Skeletal muscle tissue (tissue), 4 donors: ENCODE data around the gene SLC52A3. TPM values are rescaled to one million over a fixed set of nuclear protein-coding genes. Genes with fewer than 3 reads are reported as not detected.
"Not testable (repeated sequence)": the region's sequence is repeated elsewhere in the genome, so short reads cannot be mapped to it uniquely, and the experiment has no call there.

ENCODE experiments used
- H3K27ac ChIP-seq: one replicate; pipeline ENCODE4 v1.7.0; 2013; ENCODE audit warnings: mild to moderate bottlenecking, low read depth, low read length, inconsistent platforms
- H3K27me3 ChIP-seq, 3 donors: one replicate each; pipeline ENCODE4 v1.7.0; 2013; ENCODE audit warnings: low read length in 3 of 3; ENCODE audit not compliant: control insufficient read depth in 3 of 3, insufficient read depth in 3 of 3
- H3K36me3 ChIP-seq, 3 donors: one replicate each; pipeline ENCODE4 v1.7.0; 2013; ENCODE audit warnings: low read length in 3 of 3; ENCODE audit not compliant: control insufficient read depth in 3 of 3, insufficient read depth in 3 of 3
- H3K4me1 ChIP-seq, 3 donors: one replicate each; pipeline ENCODE4 v1.7.0; 2013; ENCODE audit warnings: low read length in 3 of 3, mild to moderate bottlenecking in 3 of 3; ENCODE audit not compliant: control insufficient read depth in 3 of 3, insufficient read depth in 3 of 3
- H3K4me3 ChIP-seq, 3 donors: one replicate each; pipeline ENCODE4 v1.7.0; 2013; ENCODE audit warnings: low read length in 3 of 3
- H3K9ac ChIP-seq, 3 donors: one replicate each; pipeline ENCODE4 v1.7.0; 2013; ENCODE audit warnings: low read length in 3 of 3, mild to moderate bottlenecking in 3 of 3, moderate library complexity in 2 of 3, low read depth in 1 of 3
- H3K9me3 ChIP-seq, 3 donors: one replicate each; pipeline ENCODE4 v1.7.0; 2013; ENCODE audit warnings: low read length in 3 of 3; ENCODE audit not compliant: control insufficient read depth in 3 of 3
- total RNA-seq: library from RNA; depleted of rRNA; stranded (reverse); fragments of >200 nt; gene quantifications from one replicate; pipeline ENCODE4 v1.2.3, GENCODE V29; 2014
- donor health status: Osteomylitis.

The SLC52A3 gene
- not detected for total RNA-seq

GRCh38 chr20:768426-768978 lies at the start of gene SLC52A3:
Gene SLC52A3, minus strand, starts transcription at chr20:768500. Its CDS starts 2,726 bp downstream, at chr20:765774.
- no peaks in the 10 kb centered on the region for H3K36me3 ChIP-seq
- H3K27me3 ChIP-seq: peaks cover 0 to 5% (median 3%) of the 10 kb centered on the region in 3 donors
- no peak within 1 kb of the TSS for H3K27ac ChIP-seq
- H3K4me1 ChIP-seq: peaks cover 0 to 6% (median 0%) of the 10 kb centered on the region in 3 donors
- H3K9me3 ChIP-seq: peaks cover 0 to 3% (median 0%) of the 10 kb centered on the region in 3 donors
- H3K4me3 ChIP-seq: peak within 1 kb of the TSS; percentile 14 to 41 (median 27)
- no peak within 1 kb of the TSS for H3K9ac ChIP-seq

GRCh38 chr20:815914-816606 lies 47.8 kb upstream of the SLC52A3 start:
- Histone ChIP-seq H3K4me3 (no peak overlapping the region), H3K9ac (no peak overlapping the region), H3K27ac (no peak overlapping the region), H3K36me3 (no peaks in the 10 kb centered on the region), H3K4me1 (peaks cover 0 to 13% (median 3%) of the 10 kb centered on the region in 3 donors), H3K9me3 (no peaks in the 10 kb centered on the region), H3K27me3 (peaks cover 6 to 16% (median 8%) of the 10 kb centered on the region in 3 donors)

- peaks cover 0 to 7% (median 0%) of the 10 kb centered on the region in 3 donors for H3K4me1 ChIP-seq
- H3K27me3 ChIP-seq: peaks cover 6 to 16% (median 10%) of the 10 kb centered on the region in 3 donors
- H3K9ac ChIP-seq: no peak overlapping the region
- no peak overlapping the region for H3K27ac ChIP-seq
- H3K4me3 ChIP-seq: no peak overlapping the region
- no peaks in the 10 kb centered on the region for H3K9me3 ChIP-seq
- no peaks in the 10 kb centered on the region for H3K36me3 ChIP-seq
Observed at GRCh38 chr20:815226-815625, 46.9 kb upstream of the SLC52A3 start.

- Histone ChIP-seq H3K9ac (no peak overlapping the region), H3K4me1 (no peaks in the 10 kb centered on the region), H3K27me3 (peaks cover 6 to 24% (median 13%) of the 10 kb centered on the region in 3 donors), H3K36me3 (no peaks in the 10 kb centered on the region), H3K9me3 (no peaks in the 10 kb centered on the region), H3K4me3 (no peak overlapping the region), H3K27ac (no peak overlapping the region)
Observed at GRCh38 chr20:813390-813789, 45.1 kb upstream of the SLC52A3 start.

- not testable (repeated sequence) for H3K9ac ChIP-seq, H3K9me3 ChIP-seq
- H3K27me3 ChIP-seq: peaks cover 6 to 24% (median 13%) of the 10 kb centered on the region in 3 donors
Observed at GRCh38 chr20:812435-812814, 44.1 kb upstream of the SLC52A3 start.

GRCh38 chr20:811776-812434 lies 43.6 kb upstream of the SLC52A3 start:
- not testable (repeated sequence) for H3K4me3 ChIP-seq, H3K9me3 ChIP-seq, H3K4me1 ChIP-seq, H3K36me3 ChIP-seq, H3K27ac ChIP-seq, H3K9ac ChIP-seq
- H3K27me3 ChIP-seq: peaks cover 6 to 24% (median 13%) of the 10 kb centered on the region in 3 donors

More at GRCh38 chr20:812435-812814, 44.1 kb upstream of the SLC52A3 start:
- H3K4me1 ChIP-seq, H3K36me3 ChIP-seq, H3K4me3 ChIP-seq, H3K27ac ChIP-seq: not testable (repeated sequence)

- no peak overlapping the region for H3K4me3 ChIP-seq
- H3K36me3 ChIP-seq: no peaks in the 10 kb centered on the region
- no peak overlapping the region for H3K9ac ChIP-seq
- no peaks in the 10 kb centered on the region for H3K4me1 ChIP-seq
- H3K9me3 ChIP-seq: peaks cover 0 to 5% (median 0%) of the 10 kb centered on the region in 3 donors
- peaks cover 0 to 13% (median 11%) of the 10 kb centered on the region in 3 donors for H3K27me3 ChIP-seq
- H3K27ac ChIP-seq: no peak overlapping the region
Observed at GRCh38 chr20:805713-806112, 37.4 kb upstream of the SLC52A3 start.

GRCh38 chr20:801678-802077 lies 33.4 kb upstream of the SLC52A3 start:
- Histone ChIP-seq H3K36me3 (no peaks in the 10 kb centered on the region), H3K27ac (no peak overlapping the region), H3K4me3 (no peak overlapping the region), H3K9ac (no peak overlapping the region), H3K4me1 (no peaks in the 10 kb centered on the region), H3K27me3 (peaks cover 0 to 9% (median 9%) of the 10 kb centered on the region in 3 donors), H3K9me3 (peaks cover 0 to 5% (median 0%) of the 10 kb centered on the region in 3 donors)

- H3K9ac ChIP-seq, H3K27me3 ChIP-seq, H3K27ac ChIP-seq, H3K4me1 ChIP-seq, H3K4me3 ChIP-seq, H3K36me3 ChIP-seq, H3K9me3 ChIP-seq: not testable (repeated sequence)
Observed at GRCh38 chr20:800026-800425, 31.7 kb upstream of the SLC52A3 start.

GRCh38 chr20:798746-799145 lies 30.4 kb upstream of the SLC52A3 start:
- not testable (repeated sequence) for H3K9ac ChIP-seq, H3K4me3 ChIP-seq, H3K27ac ChIP-seq, H3K27me3 ChIP-seq, H3K9me3 ChIP-seq, H3K36me3 ChIP-seq, H3K4me1 ChIP-seq
